ENCODE measurements around the gene ORAI2. TPM values are rescaled to one million over a fixed set of nuclear protein-coding genes. Genes with fewer than 3 reads are reported as not detected.
"Not testable (repeated sequence)": the region's sequence is repeated elsewhere in the genome, so short reads cannot be mapped to it uniquely, and the experiment has no call there.

The ORAI2 gene
- total RNA-seq, 4 donors from 2014 or later = 11.4 to 31.6 (median 26.6) TPM

DNA sequence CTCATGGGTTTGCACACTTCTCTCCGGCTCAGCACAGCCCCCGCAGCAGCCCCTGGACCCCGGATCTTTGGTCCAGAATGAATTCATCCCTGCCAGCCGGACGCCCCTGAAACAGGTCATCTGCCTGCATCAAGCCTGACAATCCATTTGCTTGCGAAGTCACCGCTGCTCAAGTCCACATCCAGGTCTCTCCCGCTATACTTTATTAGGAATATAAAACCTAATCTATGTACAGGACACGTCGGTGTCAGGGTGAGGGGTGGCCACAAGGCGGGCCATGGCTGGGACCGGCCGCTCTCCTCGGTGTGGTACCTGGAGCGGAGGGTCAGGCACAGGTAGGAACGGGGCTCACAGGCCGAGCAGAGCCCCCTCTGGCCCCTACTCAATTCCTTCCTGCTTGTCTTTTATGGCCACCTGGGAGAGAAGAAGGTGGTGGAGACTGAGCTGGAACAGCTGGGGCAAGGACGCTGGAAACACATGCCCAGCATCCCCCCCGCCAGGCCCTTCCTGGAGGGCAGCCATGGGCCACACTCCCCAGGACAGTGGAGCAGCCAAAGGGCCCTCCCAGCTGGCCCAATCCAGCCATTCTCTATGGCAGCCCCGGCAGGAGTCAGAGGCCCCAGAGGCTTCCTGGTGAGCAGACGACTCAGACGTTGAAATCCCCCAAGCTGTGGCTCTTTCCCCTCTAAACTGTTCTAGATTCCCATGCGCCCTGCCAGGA lies 40.1 kb downstream of the ORAI2 start:
- no peak for DNase-seq (ENCODE audit: low spot score)
- no peak for ATAC-seq (ENCODE audit: low FRiP score)
- TF ChIP-seq, protein P1, sequence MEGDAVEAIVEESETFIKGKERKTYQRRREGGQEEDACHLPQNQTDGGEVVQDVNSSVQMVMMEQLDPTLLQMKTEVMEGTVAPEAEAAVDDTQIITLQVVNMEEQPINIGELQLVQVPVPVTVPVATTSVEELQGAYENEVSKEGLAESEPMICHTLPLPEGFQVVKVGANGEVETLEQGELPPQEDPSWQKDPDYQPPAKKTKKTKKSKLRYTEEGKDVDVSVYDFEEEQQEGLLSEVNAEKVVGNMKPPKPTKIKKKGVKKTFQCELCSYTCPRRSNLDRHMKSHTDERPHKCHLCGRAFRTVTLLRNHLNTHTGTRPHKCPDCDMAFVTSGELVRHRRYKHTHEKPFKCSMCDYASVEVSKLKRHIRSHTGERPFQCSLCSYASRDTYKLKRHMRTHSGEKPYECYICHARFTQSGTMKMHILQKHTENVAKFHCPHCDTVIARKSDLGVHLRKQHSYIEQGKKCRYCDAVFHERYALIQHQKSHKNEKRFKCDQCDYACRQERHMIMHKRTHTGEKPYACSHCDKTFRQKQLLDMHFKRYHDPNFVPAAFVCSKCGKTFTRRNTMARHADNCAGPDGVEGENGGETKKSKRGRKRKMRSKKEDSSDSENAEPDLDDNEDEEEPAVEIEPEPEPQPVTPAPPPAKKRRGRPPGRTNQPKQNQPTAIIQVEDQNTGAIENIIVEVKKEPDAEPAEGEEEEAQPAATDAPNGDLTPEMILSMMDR (IDR thresholded peaks at IDR 0.05) = no peak

DNA sequence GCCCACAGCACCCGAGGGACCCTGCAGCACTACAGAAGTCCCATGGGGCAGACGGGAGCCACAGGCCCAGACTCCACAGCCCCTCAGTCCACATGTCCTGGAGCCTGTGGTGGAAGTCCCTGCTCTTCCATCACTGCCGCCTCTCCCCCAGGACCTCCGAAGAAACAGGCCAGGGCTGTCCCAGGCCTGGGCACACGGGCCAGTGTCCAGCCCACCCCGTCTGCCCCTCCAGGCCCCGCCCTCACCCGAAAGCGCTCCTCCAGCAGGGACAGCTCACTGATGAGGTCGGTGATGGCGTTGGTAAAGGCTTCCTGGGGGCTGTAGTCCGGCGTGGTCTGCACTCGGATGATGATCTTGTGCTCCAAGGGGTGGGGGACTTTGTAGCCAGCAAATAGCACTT lies 40.7 kb downstream of the ORAI2 start:
- ATAC-seq (ENCODE audit: low FRiP score); DNase-seq (ENCODE audit: low spot score): not testable (repeated sequence)

DNA sequence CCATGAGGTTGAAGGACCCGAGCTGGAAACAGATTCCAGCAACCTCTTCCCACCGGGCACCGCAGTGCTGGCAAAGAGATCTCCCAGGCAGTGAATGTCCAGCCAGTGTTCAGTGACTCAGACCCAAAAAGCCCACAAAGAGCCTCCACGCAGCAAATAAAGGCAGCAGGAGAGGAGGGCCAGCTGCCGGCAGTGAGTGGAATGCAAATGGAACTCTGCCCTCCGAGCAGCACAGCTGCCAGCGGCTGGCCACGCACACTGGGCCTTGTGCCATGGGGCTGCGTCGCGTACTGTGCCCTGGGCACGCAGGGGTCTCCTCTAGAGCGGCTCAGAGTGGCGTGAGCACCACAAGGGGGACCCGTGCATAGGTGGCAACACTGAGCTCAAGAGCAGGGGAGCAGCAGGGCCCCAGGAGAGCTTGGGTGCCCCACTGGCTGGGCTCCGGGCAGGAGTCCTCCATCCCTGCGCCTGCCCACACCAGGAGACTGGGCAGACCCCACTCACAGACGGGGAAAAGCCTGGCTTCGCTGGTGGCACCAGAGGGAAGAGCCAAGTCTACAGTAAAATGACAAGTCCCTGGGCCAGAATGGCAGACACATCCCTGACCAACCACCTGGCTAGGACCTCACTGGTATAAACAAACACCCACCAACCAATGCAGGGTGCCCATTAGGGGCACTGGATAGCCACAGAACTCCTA lies 41.5 kb downstream of the ORAI2 start:
- peak; percentile 6 for DNase-seq (ENCODE audit: low spot score)
- ATAC-seq (ENCODE audit: low FRiP score) = not testable (repeated sequence)

DNA sequence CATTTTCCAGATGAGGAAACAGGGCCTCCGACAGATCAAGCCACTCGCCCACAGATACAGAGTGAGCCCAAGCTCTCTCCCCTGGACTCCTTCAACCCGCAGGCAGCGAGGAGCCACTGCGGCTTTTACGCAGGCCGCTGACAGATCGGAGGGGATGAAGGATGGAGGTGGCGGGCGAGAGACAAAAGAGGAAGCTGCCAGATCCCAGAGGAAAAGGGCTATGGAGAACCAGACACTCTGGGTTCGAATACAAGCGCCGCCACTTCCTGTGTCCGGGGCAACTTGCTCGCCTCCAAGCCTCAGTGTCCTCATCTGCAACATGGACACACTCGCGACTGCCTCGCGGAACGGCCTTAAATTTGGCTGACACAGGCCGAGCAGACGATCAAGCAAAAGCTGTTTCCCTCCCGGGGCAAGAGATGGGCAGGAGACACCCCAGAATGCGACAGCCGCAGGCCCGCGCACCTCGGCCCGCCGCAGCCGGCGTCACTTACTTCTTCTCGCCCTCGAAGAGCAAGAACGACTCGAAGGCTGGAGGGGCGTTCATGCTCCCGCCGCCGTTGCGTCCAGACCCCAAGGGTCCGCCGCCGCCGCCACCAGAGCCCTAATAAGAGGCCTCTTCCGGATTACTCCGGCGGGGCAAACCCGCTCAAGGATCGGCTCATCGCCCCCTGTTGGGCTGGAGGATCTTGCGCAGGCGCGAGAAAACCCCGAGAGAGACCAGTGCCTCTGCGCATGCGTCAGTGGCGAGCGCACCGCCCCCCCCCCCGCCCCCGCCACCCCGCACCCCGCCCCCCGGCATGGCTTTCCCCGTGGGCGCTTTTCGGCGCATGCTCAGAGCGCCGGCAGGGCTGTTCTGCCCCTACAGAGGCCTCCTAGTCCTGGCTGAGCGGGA lies 45.2 kb downstream of the ORAI2 start, which contains the start of gene POLR2J:
Gene POLR2J, minus strand, starts transcription at position 609 of the 895 bp plus-strand sequence. Its CDS starts 62 bp downstream, at position 547.
- peak; percentile 90 for ATAC-seq (ENCODE audit: low FRiP score)
- peak; percentile 69 for DNase-seq (ENCODE audit: low spot score)

DNA sequence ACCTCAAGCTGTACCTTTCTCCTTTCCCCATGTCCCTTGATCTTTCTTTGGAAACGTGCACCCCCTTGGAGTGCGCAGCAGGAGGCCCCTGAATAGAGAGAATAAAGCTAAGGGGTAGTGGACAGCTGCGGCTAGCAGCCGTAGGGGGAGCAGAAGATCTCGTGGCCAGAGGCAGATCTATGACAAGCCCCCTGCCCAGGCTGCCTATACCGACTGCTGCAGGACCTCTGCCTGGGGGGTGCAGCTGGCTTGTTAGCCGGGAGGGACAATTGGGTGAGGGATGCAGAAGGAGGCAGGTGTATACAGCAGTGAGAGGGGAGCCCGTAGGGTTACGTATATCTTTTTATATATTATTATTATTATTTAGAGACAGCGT lies 45.8 kb downstream of the ORAI2 start:
- not testable (repeated sequence) for ATAC-seq (ENCODE audit: low FRiP score); DNase-seq (ENCODE audit: low spot score)

DNA sequence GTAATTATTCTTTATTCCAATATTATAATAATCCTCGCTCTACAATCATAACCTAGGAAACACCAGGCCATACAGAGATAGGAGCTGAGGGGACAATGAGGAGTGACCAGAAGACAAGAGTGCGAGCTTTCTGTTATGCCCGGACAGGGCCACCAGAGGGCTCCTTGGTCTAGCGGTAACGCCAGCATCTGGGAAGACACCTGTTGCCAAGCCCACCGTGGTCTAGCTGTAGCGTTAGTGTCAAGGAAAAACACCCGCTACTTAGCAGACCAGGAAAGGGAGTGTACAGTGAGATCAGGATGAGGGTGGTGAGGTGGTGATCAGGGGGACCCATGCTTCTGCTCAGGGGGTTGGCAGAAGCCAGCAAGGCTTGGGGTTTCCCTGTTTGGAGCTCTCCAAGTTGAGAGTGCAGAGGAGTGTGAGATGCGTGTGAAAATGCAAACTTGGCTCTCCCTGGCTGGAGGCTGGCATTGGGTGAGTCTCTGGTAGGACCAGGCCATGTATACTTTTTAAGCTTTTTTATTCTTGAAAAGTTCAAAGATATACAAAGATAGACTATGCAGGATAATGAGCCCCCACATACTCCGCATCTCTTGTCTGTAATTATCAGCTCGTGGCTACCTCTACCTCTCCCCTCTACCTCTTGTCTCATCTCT lies 46.7 kb downstream of the ORAI2 start:
- DNase-seq (ENCODE audit: low spot score) = peak; percentile 22
- TF ChIP-seq, protein P1 (IDR thresholded peaks at IDR 0.05) = peak in 1 of 3 donors; percentile 18
- ATAC-seq (ENCODE audit: low FRiP score) = not testable (repeated sequence)

DNA sequence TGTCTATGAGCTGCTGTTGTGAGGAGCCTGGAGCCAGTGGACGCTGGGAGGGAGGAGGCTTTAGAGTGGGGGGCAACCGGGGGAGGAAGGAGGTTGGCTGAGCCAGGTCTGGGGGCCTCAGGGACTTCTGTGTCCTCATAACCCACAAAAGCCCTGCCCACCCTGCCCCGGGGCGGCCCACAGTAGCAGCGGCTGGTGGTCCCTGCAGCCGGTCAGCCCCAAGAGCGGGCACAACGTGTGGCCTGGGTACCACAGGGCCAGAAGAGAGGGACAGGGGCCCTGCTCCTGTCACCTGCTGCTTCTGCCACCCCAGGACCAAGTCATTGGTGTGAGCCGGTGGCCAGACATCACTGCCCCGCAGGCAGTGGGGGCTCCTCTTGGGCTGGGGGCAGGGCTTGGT lies 48.6 kb downstream of the ORAI2 start:
- ATAC-seq (ENCODE audit: low FRiP score); DNase-seq (ENCODE audit: low spot score): not testable (repeated sequence)

DNA sequence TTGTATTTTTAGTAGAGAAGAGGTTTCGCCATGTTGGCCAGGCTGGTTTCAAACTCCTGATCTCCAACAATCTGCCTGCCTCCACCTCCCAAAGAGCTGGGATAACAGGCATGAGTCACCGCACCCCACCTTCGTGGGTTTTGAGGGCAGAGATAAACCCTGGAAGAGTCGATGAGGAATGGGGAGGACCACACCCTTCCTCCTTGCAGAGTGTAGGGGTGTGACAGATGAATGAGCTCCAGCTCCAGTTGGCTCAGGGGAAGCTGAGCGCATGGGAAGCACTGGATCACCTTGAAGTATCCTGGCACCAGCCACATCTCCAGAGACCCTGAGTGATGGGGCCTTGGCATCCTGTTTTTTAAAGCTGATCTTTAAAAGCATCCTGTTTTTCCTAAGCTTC lies 50.9 kb downstream of the ORAI2 start:
- DNase-seq (ENCODE audit: low spot score) = not testable (repeated sequence)
- ATAC-seq (ENCODE audit: low FRiP score) = peak; percentile 19

DNA sequence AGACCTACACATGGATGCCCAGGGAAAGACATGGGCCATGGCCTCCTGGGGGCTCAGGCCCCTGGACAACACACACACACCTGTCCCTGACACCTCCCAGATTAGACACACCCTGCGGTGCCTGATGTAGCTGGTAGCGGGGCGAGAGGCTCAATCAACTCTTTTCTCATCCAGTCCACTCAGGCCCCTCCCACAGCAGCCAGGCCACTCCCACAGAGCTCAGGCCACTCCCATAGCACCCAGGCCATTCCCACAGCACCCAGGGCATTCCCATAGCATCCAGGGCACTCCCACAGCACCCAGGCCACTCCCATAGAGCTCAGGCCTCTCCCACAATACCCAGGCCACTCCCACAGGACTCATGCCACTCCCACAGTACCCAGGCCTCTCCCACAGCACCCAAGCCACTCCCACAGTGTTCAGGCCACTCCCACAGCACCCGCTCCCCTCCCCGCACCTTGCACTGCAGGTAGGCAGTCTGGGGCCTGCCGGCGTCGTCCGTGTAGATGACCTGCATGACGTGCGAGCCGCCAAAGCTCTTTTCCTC lies 57.2 kb downstream of the ORAI2 start:
- ATAC-seq (ENCODE audit: low FRiP score) (peak; percentile 31), DNase-seq (ENCODE audit: low spot score) (peak; percentile 23)

DNA sequence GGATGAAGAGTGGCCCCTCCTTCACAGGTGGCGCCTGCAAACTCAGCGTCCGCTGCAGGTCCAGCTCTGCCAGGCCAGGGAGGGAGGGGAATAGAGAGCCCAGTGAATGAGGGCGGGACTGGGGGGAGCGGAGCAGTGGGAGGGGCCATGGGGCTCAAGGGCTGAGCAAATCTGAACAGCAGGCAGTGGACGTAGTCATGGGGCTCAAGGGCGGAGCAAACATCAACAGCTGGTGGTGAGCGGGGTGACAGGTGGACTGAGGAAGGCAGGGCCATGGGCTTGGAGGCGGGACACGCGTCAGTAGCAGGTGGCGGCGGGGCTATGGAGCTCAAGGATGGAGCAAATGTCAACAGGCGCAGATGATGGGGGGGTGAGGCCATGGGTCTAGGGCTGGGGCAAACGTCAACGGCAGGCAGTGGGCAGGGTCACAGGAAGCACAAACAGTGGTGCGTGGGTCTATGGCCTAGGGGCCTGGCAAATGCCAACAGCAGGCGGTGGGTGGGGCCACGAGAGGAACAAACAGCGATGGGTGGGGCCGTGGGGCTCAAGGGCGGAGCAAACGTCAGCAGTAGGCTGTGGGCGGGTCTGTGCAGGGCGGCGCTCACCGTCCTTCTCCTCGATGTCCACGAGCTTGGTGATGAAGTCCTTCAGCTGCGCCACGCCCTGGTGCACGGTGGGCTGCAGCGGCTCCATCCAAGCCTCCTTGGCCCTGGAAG lies 60.0 kb downstream of the ORAI2 start:
- ATAC-seq (ENCODE audit: low FRiP score) = peak; percentile 89
- DNase-seq (ENCODE audit: low spot score) = not testable (repeated sequence)

DNA sequence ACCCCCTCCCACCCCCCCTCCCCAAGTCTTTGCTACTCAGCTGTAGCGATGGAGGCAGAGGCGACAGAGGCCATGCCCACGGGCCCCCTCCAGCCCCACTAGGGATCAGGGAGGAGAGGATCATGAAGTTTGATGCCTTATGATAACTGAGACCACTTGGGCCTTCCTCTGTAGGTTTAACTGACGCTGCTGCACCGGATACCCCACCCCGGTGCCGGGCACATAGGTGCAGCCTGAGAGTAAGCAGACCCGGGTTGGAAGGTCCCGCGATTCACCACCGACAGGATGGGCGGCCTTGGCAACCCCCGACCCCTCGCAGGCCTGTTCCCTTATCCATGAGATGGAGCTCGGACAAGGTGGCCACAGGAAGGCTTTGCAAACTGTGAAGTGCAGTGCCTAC lies 60.7 kb downstream of the ORAI2 start:
- ATAC-seq (ENCODE audit: low FRiP score) = not testable (repeated sequence)

DNA sequence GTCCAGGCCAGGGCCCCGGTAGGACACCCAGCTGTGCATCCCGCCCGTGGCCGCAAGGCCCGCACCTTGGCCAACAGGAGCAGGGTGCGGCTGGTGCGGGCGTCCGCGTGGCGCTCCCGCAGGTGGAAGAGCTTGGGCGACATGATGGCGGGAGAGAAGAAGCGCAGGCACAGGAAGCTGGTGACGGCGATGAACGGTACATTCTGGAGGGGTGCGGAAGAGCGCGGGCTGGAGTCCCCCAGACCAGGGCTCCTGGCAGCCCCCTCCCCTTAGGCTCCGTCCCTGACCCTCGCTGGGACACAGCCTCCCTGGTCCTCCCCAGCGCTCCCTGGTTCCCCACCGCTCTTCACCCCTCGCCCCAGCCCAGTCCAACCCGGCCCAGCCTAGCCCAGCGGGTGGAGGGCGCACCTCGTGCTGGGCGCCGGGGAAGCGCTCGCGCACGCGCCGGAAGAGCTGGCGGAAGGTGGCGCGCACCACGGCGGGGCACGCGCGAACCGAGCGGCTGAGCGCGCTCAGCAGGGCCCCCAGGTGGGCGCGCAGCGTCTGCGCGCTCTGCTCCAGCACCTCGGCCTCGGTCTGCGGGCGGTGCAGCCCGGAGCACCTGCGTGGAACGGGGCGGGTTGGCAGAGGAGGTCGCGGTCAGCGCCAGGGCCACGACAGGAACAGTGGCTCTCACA lies 61.2 kb downstream of the ORAI2 start:
- not testable (repeated sequence) for ATAC-seq (ENCODE audit: low FRiP score); DNase-seq (ENCODE audit: low spot score)

More for the DNA sequence above, 60.7 kb downstream of the ORAI2 start:
- peak; percentile 22 for DNase-seq (ENCODE audit: low spot score)

DNA sequence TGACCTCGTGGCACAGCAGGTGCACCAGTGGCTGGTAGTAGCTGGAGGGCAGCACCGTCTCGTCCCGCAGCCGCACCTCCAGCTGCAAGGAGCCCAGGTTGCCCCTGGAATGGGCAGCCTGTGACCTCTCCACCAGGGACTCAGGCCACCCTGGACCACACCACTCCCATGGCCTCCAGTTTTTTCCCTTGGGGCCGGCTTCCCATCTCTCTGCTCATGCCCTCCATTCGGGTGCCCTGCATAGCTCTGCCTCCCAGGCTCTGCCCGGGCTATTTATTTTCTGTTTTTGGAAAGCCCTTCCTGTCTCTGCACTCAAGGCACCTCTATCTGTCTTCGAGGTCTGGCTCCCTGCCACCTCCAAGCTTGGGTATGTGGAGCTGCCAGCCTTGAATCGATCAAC lies 63.5 kb downstream of the ORAI2 start:
- not testable (repeated sequence) for DNase-seq (ENCODE audit: low spot score); ATAC-seq (ENCODE audit: low FRiP score)

DNA sequence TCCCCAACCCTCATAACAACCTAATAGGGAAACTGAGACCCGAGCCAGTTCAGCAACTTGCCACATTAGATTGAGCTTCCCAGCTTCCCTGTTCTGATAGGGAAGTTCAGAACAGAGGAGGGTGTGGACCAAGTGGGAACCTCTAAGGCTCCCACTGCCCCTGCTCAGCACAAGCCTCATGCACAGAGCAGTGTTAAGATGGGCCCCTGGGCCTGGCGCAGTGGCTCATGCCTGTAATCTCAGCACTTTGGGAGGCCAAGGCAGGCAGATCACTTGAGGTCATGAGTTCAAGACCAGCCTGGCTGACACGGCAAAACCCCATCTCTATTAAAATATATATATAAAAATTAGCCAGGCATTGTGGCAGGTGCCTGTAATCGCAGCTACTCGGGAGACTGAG lies 63.9 kb downstream of the ORAI2 start:
- ATAC-seq (ENCODE audit: low FRiP score); DNase-seq (ENCODE audit: low spot score): not testable (repeated sequence)

DNA sequence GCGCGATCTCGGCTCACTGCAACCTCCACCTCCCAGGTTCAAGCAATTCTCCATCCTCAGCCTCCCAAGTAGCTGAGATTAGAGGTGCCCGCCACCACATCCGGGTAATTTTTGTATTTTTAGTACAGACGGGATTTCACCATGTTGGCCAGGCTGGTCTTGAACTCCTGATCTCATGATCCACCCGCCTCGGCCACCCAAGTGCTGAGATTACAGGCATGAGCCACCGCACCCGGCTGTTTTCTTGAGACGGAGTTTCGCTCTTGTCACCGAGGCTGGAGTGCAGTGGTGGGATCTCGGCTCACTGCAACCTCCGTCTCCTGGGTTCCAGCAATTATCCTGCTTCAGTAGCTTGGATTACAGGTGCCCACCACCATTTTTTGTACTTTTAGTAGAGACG lies 64.9 kb downstream of the ORAI2 start:
- ATAC-seq (ENCODE audit: low FRiP score); DNase-seq (ENCODE audit: low spot score): not testable (repeated sequence)
